SK-N-SH (cell line): ENCODE data around the gene FAM240A.

Source experiments
- ELF1 ChIP-seq: IDR thresholded peaks from 2 replicates; pipeline ENCODE4 v1.4.0; 2012
- IRF3 ChIP-seq: fragments of 150-350 bp; IDR thresholded peaks from 2 replicates; pipeline ENCODE4 v1.6.1; 2016; ENCODE audit warnings: mild to moderate bottlenecking, low read depth, low read length
- POLR2AphosphoS5 ChIP-seq: IDR thresholded peaks from 2 replicates; pipeline ENCODE4 v1.6.1; 2012; ENCODE audit warnings: low read depth, low read length
- YY1 ChIP-seq: IDR thresholded peaks from 2 replicates; pipeline ENCODE4 v1.4.0; 2012; ENCODE audit warnings: low read depth, mild to moderate bottlenecking

- TF ChIP-seq ELF1 (no peak), POLR2AphosphoS5 (no peak), IRF3 (no peak), YY1 (no peak)
These were observed 27.5 kb upstream of the FAM240A start for GRCh38 chr3:46584598-46585467.
